Thoracic aorta (tissue), 2 donors: ENCODE results near the gene FARP1. TPM values are rescaled to one million over a fixed set of nuclear protein-coding genes. Genes with fewer than 3 reads are reported as not detected.

Experiments used
- ATAC-seq: fragments of 150-250 bp; one replicate; pipeline ENCODE4 v1.8.0; 2017; ENCODE audit warnings: low read depth; ENCODE audit not compliant: insufficient number of reproducible peaks, low FRiP score
- DNase-seq: peaks from one replicate; pipeline ENCODE4 v3.0.0-alpha.2; 2020; ENCODE audit warnings: low spot score
- H3K27ac ChIP-seq, 2 donors: fragments of 200-600 bp; sonication (generic); 1 replicate in 1 of 2; 2 replicates in 1 of 2; pipeline ENCODE4 v1.5.1; 2016; ENCODE audit warnings: mild to moderate bottlenecking in 2 of 2, moderate library complexity in 2 of 2
- H3K27me3 ChIP-seq: fragments of 200-600 bp; sonication (generic); replicated peaks from 2 replicates; pipeline ENCODE4 v1.6.0; 2016; ENCODE audit warnings: mild to moderate bottlenecking; ENCODE audit not compliant: insufficient read depth
- H3K36me3 ChIP-seq: fragments of 200-600 bp; sonication (generic); one replicate; pipeline ENCODE4 v1.5.1; 2016
- H3K4me1 ChIP-seq, 2 donors: fragments of 200-600 bp; sonication (generic); 1 replicate in 1 of 2; 2 replicates in 1 of 2; pipeline versions ENCODE4 v1.5.1 to v1.6.0; 2016; ENCODE audit warnings: low read depth in 2 of 2, mild to moderate bottlenecking in 1 of 2; ENCODE audit not compliant: control insufficient read depth in 1 of 2
- H3K4me3 ChIP-seq: fragments of 200-600 bp; sonication (generic); 2 replicates; pipeline ENCODE4 v1.5.1; 2016; ENCODE audit warnings: mild to moderate bottlenecking
- H3K9me3 ChIP-seq: fragments of 200-600 bp; sonication (generic); 2 replicates; pipeline ENCODE4 v1.5.1; 2016
- CTCF ChIP-seq: fragments of 200-600 bp; sonication (generic); IDR thresholded peaks from one replicate; pipeline ENCODE4 v1.5.1; 2019; ENCODE audit warnings: antibody characterized with exemption
- total RNA-seq, 2 donors: library from RNA; depleted of rRNA; stranded (reverse); fragments of >200 nt; gene quantifications; one replicate each; pipeline versions ENCODE4 v1.1.0 to v1.2.3, GENCODE V29; 2016

The FARP1 gene
- total RNA-seq, 2 donors from 2014 or later: 17.6 to 30.3 TPM

- ATAC-seq: no peak
Measured at GRCh38 chr13:98246538-98247172, 103.8 kb downstream of the FARP1 start.

DNA sequence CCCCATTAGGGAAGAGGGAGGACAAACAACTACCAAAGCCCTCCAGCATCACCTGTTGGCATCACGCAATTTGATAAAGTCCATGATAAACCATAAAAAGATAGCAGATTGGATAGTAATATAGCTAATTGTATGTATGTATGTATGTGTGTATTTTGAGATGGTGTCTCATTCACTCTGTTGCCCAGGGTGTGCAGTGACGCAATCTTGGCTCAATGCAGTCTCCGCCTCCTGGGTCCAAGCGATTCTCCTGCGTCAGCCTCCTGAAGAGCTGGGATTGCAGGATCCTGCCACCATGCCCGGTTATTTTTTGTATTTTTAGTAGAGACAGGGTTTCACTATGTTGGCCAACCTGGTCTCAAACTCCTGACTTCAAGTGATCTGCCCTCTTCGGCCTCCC is 108.8 kb downstream of the FARP1 start:
- Histone ChIP-seq H3K36me3 (no peaks in the 10 kb centered on the region), H3K9me3 (no peaks in the 10 kb centered on the region), H3K4me1 (peaks cover 6 to 17% of the 10 kb centered on the region in 2 donors), H3K4me3 (no peak overlapping the region), H3K27ac (no peak overlapping the region), H3K27me3 (no peaks in the 10 kb centered on the region)
- DNase-seq (no peak), ATAC-seq (no peak)
- no peak for TF ChIP-seq CTCF

More at GRCh38 chr13:98246538-98247172, 103.8 kb downstream of the FARP1 start:
- Histone ChIP-seq H3K27ac (no peak overlapping the region), H3K27me3 (no peaks in the 10 kb centered on the region), H3K9me3 (no peaks in the 10 kb centered on the region), H3K36me3 (no peaks in the 10 kb centered on the region), H3K4me1 (no peaks in the 10 kb centered on the region), H3K4me3 (no peak overlapping the region)
- TF ChIP-seq CTCF: no peak
- no peak for DNase-seq

DNA sequence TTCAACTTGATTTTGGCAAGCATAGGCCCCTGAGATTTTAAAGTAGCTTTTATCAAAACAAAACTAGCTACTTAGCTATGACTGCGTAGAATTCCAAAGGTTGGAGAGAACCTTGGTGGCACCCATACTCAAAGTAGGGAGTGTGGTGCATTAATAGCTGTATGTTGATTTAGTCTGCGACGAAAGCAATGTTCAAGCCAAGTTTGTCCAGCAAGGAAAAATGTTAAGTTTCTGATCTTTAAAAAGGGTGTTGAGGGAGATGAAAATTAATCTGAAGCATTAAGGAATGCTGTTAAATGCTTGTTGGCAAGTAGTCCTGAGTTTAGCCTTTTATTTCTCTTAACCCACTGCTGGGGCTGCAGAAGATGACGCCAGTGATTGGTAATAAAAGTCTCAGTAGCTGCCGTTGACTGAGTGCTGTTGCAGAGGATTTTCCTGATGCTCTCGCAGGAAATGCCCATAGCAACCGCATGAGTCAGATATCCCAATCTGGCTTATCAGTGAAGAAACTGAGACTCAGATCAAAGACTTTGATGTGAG is 110.1 kb downstream of the FARP1 start:
- Histone ChIP-seq H3K36me3 (no peaks in the 10 kb centered on the region), H3K4me3 (peak overlapping the region; percentile 3), H3K27me3 (no peaks in the 10 kb centered on the region), H3K27ac (no peak overlapping the region), H3K4me1 (peaks cover 6 to 17% of the 10 kb centered on the region in 2 donors), H3K9me3 (no peaks in the 10 kb centered on the region)
- ATAC-seq (no peak), DNase-seq (no peak)
- TF ChIP-seq CTCF: no peak

DNA sequence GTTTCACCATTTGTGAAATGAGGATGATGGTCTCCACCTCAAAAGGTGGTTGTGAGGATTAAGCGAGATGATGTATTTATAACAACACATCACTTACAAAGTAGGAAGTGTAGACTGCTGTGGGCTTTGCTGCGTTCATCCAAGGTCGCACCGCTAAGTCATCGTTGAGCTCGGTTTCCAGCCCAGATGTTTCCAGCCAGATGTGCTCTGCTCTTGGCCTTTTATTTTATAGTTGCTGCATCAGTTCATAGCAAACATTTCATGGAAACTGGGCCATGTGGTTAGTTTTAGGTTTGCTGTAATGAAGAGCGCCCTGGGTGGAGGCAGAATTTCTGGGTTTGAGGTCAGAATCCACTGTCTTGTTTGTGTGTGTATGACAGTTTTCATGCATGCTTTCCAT is 110.6 kb downstream of the FARP1 start:
- DNase-seq (no peak), ATAC-seq (no peak)
- H3K36me3 ChIP-seq: no peaks in the 10 kb centered on the region
- no peaks in the 10 kb centered on the region for H3K9me3 ChIP-seq
- H3K27ac ChIP-seq: no peak overlapping the region
- H3K4me3 ChIP-seq: no peak overlapping the region
- TF ChIP-seq CTCF: no peak
- H3K4me1 ChIP-seq: peaks cover 6 to 17% of the 10 kb centered on the region in 2 donors
- no peaks in the 10 kb centered on the region for H3K27me3 ChIP-seq

GRCh38 chr13:98254513-98254912 is 111.6 kb downstream of the FARP1 start:
- no peak overlapping the region for H3K27ac ChIP-seq
- H3K27me3 ChIP-seq: no peaks in the 10 kb centered on the region
- ATAC-seq (no peak), DNase-seq (no peak)
- no peak overlapping the region for H3K4me3 ChIP-seq
- no peaks in the 10 kb centered on the region for H3K9me3 ChIP-seq
- TF ChIP-seq CTCF: no peak
- H3K4me1 ChIP-seq: peaks cover 6 to 17% of the 10 kb centered on the region in 2 donors
- no peaks in the 10 kb centered on the region for H3K36me3 ChIP-seq
